ENCODE measurements around the gene BTNL9. TPM values are rescaled to one million over a fixed set of nuclear protein-coding genes. Genes with fewer than 3 reads are reported as not detected.

BTNL9 gene
- total RNA-seq, 1 donor from 2014 or later = not detected

- no peak overlapping the region for H3K4me3 ChIP-seq (ENCODE audit: low read depth, low read length)
- TF ChIP-seq CTCF (conservative IDR thresholded peaks at IDR 0.05; ENCODE audit: low read depth, low read length) = no peak
These were observed 9.9 kb downstream of the BTNL9 start for GRCh38 chr5:181050016-181050415.

GRCh38 chr5:181051841-181052671 lies 12.0 kb downstream of the BTNL9 start:
- peak overlapping the region; percentile 33 for H3K4me3 ChIP-seq (ENCODE audit: low read depth, low read length)
- no peak for DNase-seq (ENCODE audit: low read depth)
- TF ChIP-seq CTCF (conservative IDR thresholded peaks at IDR 0.05; ENCODE audit: low read depth, low read length) = no peak

More at GRCh38 chr5:181050016-181050415, 9.9 kb downstream of the BTNL9 start:
- no peak for DNase-seq (ENCODE audit: low read depth)

GRCh38 chr5:181052672-181053487 lies 12.8 kb downstream of the BTNL9 start:
- peak overlapping the region; percentile 47 for H3K4me3 ChIP-seq (ENCODE audit: low read depth, low read length)
- DNase-seq (ENCODE audit: low read depth) = no peak
- TF ChIP-seq CTCF (conservative IDR thresholded peaks at IDR 0.05; ENCODE audit: low read depth, low read length) = no peak

GRCh38 chr5:181053488-181054121 lies 13.5 kb downstream of the BTNL9 start:
- DNase-seq (ENCODE audit: low read depth) = no peak
- H3K4me3 ChIP-seq (ENCODE audit: low read depth, low read length) = peak overlapping the region; percentile 47
- no peak for TF ChIP-seq CTCF (conservative IDR thresholded peaks at IDR 0.05; ENCODE audit: low read depth, low read length)

GRCh38 chr5:181054138-181054537 lies 14.1 kb downstream of the BTNL9 start:
- H3K4me3 ChIP-seq (ENCODE audit: low read depth, low read length) = no peak overlapping the region

More at GRCh38 chr5:181054138-181054537, 14.1 kb downstream of the BTNL9 start:
- no peak for TF ChIP-seq CTCF (conservative IDR thresholded peaks at IDR 0.05; ENCODE audit: low read depth, low read length)
- DNase-seq (ENCODE audit: low read depth) = no peak
